Measurements from ENCODE around the gene ARX. TPM values are rescaled to one million over a fixed set of nuclear protein-coding genes. Genes with fewer than 3 reads are reported as not detected.

Gene ARX
- total and polyA plus RNA-seq, 9 of the 15 experiments (the other 6 are each of a cell fraction or from before 2014, with no cell fraction given) = 0.03 TPM; not detected in 8

GRCh38 chrX:25011589-25012432 is 4.0 kb downstream of the ARX start (continued):
- TF ChIP-seq SNAPC5 (CRISPR knock-in tag; IDR thresholded peaks at IDR 0.05) (no peak), ARID3B (CRISPR knock-in tag; IDR thresholded peaks at IDR 0.05; ENCODE audit: borderline replicate concordance) (no peak), CTCFL (IDR thresholded peaks at IDR 0.05; ENCODE audit: borderline replicate concordance, insufficient read depth, low read depth, low read length, poor library complexity, severe bottlenecking) (no peak), ATF3 (IDR thresholded peaks at IDR 0.05) (no peak), ATF3 (CRISPR knock-in tag; conservative IDR thresholded peaks at IDR 0.05) (no peak), GABPB2 (CRISPR knock-in tag; conservative IDR thresholded peaks at IDR 0.05) (no peak), GTF2E2 (tag; IDR thresholded peaks at IDR 0.05) (no peak), VEZF1 (CRISPR knock-in tag; IDR thresholded peaks at IDR 0.05) (no peak)
